Osteoblast (primary cell): ENCODE measurements around the gene RTP5. TPM values are rescaled to one million over a fixed set of nuclear protein-coding genes. Genes with fewer than 3 reads are reported as not detected.

ENCODE experiments used
- DNase-seq: peaks from one replicate; pipeline ENCODE4 v3.0.0; 2011; ENCODE audit warnings: low spot score, mixed read lengths; ENCODE audit not compliant: insufficient read length; ENCODE audit errors: missing footprints
- H2AFZ ChIP-seq: 2 replicates; pipeline ENCODE4 v1.6.0; 2011; ENCODE audit warnings: mild to moderate bottlenecking, low read length
- H3K27ac ChIP-seq: 2 replicates; pipeline ENCODE4 v1.5.1; 2011; ENCODE audit warnings: mild to moderate bottlenecking, low read depth, low read length, moderate library complexity
- H3K27me3 ChIP-seq: 2 replicates; pipeline ENCODE4 v1.6.0; 2012; ENCODE audit warnings: mild to moderate bottlenecking, control low read depth, inconsistent platforms, low read length, moderate library complexity; ENCODE audit not compliant: insufficient read depth
- H3K36me3 ChIP-seq: 2 replicates; pipeline ENCODE4 v1.5.1; 2011; ENCODE audit warnings: mild to moderate bottlenecking, low read length, control low read depth, moderate library complexity; ENCODE audit not compliant: insufficient read depth
- H3K4me1 ChIP-seq: 2 replicates; pipeline ENCODE4 v1.5.1; 2011; ENCODE audit warnings: mild to moderate bottlenecking, low read length, control low read depth, moderate library complexity; ENCODE audit not compliant: insufficient read depth
- H3K4me2 ChIP-seq: 2 replicates; pipeline ENCODE4 v1.6.0; 2011; ENCODE audit warnings: mild to moderate bottlenecking, low read length; ENCODE audit not compliant: insufficient read depth
- H3K4me3 ChIP-seq: fragments of 200-600 bp; sonication (generic); 3 replicates; pipeline ENCODE4 v1.5.1; 2012; ENCODE audit warnings: mild to moderate bottlenecking, low read length, inconsistent platforms; ENCODE audit not compliant: insufficient read depth
- H3K79me2 ChIP-seq: 2 replicates; pipeline ENCODE4 v1.6.0; 2012; ENCODE audit warnings: mild to moderate bottlenecking, low read length, control low read depth, inconsistent platforms; ENCODE audit not compliant: insufficient read depth
- H3K9me3 ChIP-seq: 2 replicates; pipeline ENCODE4 v1.5.1; 2011; ENCODE audit warnings: low read depth, low read length, control low read depth
- H4K20me1 ChIP-seq: 2 replicates; pipeline ENCODE4 v1.6.0; 2012; ENCODE audit warnings: mild to moderate bottlenecking, low read length, control low read depth; ENCODE audit not compliant: insufficient read depth
- total RNA-seq: library from RNA; depleted of rRNA; stranded (reverse); fragments of >200 nt; gene quantifications from 2 replicates; pipeline ENCODE4 v1.2.3, GENCODE V29; 2012
- TF ChIP-seq, protein P1 (sequence below): IDR thresholded peaks from 2 replicates; pipeline ENCODE4 v1.5.1; 2011; ENCODE audit warnings: mild to moderate bottlenecking, low read depth, low read length, moderate library complexity; ENCODE audit errors: extremely low read depth

RTP5 gene
- total RNA-seq, 1 donor, result not detected

DNA sequence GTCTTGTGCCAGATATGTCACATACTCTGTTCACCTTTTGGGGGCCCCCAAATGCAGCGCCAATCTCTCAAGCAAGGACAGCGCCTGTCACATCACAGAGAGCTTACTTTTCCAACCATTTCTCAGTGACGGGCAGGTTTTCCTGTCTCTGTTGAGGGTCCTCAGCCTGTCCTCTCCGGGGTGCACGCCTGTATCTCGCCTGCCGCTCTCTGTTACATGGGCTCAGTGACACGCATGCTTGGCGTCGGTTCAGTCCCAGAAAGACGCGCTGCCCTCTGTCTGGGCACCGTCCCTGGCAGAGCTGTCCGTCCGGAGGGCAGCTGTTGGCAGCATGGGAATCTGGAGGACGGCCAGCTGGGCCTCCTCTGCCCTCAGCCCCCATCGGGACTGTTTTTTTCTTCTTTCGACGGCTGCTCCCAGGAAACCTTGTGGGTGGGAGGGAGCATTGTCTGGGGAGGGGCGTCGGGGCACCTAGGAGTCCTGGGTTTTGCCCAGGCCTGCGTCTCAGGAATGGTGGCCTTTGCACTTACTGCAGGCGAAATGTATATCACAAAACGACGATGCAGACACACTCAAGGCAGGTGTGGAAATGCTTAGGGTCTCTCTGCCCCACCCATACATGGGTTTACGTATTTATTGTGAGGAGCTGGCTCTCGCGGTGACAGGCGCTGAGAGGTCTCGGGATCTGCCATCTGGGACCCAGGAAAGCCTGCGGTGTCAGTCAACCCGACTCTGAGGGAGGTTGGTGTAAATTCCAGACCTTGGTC lies 30.9 kb downstream of the RTP5 start:
- Histone ChIP-seq H2AFZ (no peak overlapping the region), H3K4me1 (no peaks in the 10 kb centered on the region), H3K27me3 (peaks cover 5% of the 10 kb centered on the region), H4K20me1 (no peaks in the 10 kb centered on the region), H3K27ac (no peak overlapping the region), H3K36me3 (no peaks in the 10 kb centered on the region), H3K79me2 (no peaks in the 10 kb centered on the region), H3K4me3 (no peak overlapping the region), H3K4me2 (no peak overlapping the region), H3K9me3 (no peaks in the 10 kb centered on the region)
- DNase-seq, result peak; percentile 65
- TF ChIP-seq, protein P1, sequence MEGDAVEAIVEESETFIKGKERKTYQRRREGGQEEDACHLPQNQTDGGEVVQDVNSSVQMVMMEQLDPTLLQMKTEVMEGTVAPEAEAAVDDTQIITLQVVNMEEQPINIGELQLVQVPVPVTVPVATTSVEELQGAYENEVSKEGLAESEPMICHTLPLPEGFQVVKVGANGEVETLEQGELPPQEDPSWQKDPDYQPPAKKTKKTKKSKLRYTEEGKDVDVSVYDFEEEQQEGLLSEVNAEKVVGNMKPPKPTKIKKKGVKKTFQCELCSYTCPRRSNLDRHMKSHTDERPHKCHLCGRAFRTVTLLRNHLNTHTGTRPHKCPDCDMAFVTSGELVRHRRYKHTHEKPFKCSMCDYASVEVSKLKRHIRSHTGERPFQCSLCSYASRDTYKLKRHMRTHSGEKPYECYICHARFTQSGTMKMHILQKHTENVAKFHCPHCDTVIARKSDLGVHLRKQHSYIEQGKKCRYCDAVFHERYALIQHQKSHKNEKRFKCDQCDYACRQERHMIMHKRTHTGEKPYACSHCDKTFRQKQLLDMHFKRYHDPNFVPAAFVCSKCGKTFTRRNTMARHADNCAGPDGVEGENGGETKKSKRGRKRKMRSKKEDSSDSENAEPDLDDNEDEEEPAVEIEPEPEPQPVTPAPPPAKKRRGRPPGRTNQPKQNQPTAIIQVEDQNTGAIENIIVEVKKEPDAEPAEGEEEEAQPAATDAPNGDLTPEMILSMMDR, result no peak

DNA sequence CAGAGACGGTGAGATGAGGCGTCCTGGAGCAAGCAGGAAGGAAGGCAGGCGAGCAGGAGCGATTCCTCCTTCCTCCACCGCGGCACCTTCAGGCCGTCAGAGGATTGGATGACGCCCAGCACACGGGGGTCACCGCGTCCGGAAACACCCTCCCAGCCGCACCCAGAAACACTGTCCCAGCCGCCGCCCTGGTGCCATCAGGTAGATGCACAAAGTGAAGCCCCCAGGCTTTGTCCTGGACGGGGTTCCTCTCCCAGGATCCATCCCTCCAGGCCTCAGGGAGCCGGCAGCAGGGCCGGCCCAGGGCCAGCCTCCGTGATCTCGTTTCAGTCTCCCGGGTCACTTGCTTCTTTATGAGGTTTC lies 31.5 kb downstream of the RTP5 start:
- Histone ChIP-seq H3K27ac (no peak overlapping the region), H3K4me1 (no peaks in the 10 kb centered on the region), H3K79me2 (no peaks in the 10 kb centered on the region), H3K36me3 (no peaks in the 10 kb centered on the region), H2AFZ (no peak overlapping the region), H3K4me2 (no peak overlapping the region), H3K27me3 (peaks cover 5% of the 10 kb centered on the region), H3K4me3 (no peak overlapping the region), H3K9me3 (no peaks in the 10 kb centered on the region), H4K20me1 (no peaks in the 10 kb centered on the region)
- DNase-seq, result peak; percentile 22
- TF ChIP-seq, protein P1, result no peak

DNA sequence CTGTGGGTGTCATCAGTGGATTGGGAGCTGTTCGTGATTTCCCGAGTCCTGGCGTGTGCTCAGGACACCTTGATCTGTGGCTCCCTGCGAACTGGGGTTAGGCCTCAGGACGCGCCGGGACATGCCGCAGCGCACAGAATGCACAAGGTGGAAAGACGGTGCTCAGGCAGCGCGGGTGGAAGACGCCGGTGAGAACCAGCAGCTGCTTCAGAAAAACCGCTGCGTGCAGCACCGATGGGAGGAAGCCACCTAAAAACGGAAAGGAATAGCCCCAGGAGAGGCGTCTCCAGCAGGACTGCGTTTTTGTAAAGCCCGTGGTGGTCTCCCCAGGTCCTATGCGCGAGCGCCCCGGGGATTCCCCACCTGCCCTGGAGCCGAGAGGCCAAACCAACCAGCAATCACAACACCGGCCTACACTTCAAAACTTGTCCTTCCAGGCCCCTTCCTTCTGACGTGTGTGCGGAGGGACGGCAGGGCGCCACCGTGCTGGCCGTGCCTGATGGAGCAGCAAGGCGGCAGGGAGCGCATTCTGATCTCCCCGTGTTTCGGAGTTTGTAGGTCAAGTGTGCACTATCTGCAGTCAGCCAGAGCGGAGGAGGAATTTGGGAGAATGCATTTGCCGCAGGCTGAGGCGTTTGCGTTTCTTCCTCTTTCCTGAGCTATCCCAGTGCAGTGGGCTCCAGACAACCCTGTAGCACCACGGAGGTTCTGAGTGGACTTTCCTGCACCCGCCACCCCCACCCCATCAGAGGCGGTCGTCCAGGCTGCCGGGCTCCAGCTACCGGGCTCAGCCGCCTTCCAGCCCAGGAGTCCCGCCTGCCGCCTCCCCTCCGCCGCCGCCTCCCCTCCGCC lies 32.2 kb downstream of the RTP5 start:
- no peaks in the 10 kb centered on the region for H3K4me1 ChIP-seq
- no peaks in the 10 kb centered on the region for H4K20me1 ChIP-seq
- H3K27me3 ChIP-seq, result peaks cover 5% of the 10 kb centered on the region
- no peaks in the 10 kb centered on the region for H3K9me3 ChIP-seq
- H3K4me2 ChIP-seq, result peak overlapping the region; percentile 34
- TF ChIP-seq, protein P1, result no peak
- no peaks in the 10 kb centered on the region for H3K79me2 ChIP-seq
- peak; percentile 87 for DNase-seq
- no peak overlapping the region for H3K27ac ChIP-seq
- peak overlapping the region; percentile 38 for H3K4me3 ChIP-seq
- H2AFZ ChIP-seq, result no peak overlapping the region
- no peaks in the 10 kb centered on the region for H3K36me3 ChIP-seq
